Stimulated activated CD8-positive, alpha-beta memory T cell treated with anti-CD3 and anti-CD28 coated beads, Interleukin-15, amount 100 ng/mL, for 1 hour (primary cell): ENCODE data around the gene GAS2L3.

ENCODE experiments used
- DNase-seq: peaks from one replicate; pipeline ENCODE4 v3.0.0-alpha.2; 2020; ENCODE audit warnings: low read depth

Gene GAS2L3

DNA sequence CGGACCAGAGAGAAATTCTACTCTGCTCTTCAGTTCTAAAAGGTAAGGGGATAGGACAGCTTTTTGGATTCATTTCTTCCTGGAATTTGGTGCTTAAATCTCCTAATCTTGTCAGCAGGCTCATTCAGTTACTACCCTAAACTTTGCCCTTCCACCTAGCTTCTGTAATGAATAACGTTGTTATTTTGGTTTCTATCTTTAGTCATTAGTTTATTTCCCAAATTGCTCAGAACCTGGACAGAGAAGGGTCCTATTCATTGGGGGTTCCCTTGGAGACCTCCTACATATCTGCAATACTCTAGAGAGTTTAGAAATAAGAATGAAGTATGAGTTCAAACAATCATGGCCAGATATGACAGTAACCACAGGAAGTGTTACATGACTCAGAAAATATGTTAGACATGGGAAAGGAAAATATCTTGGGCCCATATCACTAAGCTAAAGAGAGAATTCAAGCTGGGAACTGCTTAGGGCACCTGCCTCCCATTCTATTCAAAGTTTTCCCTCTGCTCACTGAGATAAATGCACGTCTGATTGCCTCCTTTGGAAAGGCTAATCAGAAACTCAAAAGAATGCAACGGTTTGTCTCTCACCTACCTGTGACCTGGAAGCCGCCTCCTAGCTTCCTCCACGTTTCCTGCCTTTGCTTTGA is 87.9 kb downstream of the GAS2L3 start:
- no peak for DNase-seq

GRCh38 chr12:100666588-100666987 is 93.1 kb downstream of the GAS2L3 start:
- no peak for DNase-seq

GRCh38 chr12:100668945-100669536 is 95.6 kb downstream of the GAS2L3 start:
- DNase-seq = no peak

GRCh38 chr12:100669922-100670321 is 96.4 kb downstream of the GAS2L3 start:
- DNase-seq = no peak

DNA sequence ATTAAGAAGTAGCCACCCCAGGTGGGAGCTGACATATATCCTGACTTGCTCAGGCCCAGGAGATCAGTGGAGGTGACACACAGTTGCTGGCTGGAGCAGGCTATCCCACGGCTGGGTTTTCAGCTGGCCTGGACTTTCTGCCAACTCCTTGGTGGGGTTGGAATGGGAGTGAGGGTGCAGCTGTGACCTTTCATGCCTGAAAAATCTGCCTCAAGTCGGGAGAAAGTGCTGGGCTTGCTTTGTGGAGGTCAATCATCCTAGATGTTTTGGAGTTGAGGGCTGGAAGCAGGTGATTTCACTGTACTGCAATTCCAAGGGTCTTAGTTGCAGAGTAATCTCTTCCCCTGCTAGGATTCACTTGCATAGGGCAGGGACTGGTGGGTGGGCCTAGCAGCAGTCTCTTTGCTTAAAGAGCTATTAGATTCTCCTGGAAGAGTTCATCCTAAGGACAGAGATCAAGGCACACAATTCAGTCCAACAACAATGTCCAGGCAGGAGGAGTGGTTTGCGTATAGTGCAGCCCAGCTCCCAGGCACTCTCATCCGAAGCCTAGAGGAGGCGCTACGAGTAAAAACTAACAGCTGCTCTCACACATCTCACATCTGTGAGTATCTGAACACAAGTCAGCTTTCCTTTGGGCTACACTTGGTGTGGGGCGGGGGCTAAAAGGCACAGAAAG is 98.1 kb downstream of the GAS2L3 start:
- no peak for DNase-seq

GRCh38 chr12:100672075-100672592 is 98.7 kb downstream of the GAS2L3 start:
- no peak for DNase-seq

DNA sequence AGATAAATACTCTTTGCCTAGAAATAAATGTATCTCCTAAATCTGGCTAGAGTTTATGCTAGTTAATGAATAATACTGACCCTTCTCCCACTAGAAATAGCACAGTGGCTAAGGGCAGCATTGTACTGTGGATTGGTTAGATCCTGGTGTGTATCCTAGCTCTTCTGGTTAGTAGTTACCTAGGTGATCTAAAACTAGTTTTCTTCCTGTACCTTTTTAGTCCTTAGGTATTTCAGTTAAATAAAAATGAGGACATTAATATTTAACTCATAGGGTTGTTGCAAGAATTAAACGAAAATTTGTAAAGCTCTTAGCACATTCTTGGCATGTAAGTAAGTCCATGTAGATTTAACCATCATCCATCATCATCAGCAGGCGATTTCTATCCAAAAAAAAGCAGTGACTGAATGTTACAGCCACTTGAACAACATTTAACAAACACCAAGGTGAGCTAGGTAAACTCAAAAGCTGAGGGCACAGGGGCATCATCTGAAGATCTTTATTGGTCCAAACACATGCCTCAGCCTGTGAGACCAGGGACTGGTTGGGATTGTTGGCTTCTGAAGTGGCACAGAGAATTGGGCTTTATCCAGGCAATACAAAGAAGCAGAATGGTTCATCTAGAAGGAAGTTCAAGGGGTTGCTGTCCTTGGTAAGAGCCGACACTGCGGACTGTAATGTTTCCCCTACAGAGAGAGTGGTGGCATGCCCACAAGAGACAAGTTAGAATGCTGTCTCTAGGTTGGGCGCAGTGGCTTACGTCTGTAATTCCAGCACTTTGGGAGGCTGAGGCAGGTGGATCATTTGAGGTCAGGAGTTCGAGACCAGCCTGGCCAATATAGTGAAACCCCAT is 100.8 kb downstream of the GAS2L3 start:
- DNase-seq = no peak
